K562 (cell line): Measurements from ENCODE around the gene YTHDF1. TPM values are rescaled to one million over a fixed set of nuclear protein-coding genes. Genes with fewer than 3 reads are reported as not detected.

Experiments
- CAMTA2 ChIP-seq: fragments of 250-450 bp; sonication (Bioruptor Pico); conservative IDR thresholded peaks from 2 replicates; pipeline ENCODE4 v1.5.1; 2022
- CREB3L1 ChIP-seq: fragments of 450-650 bp; IDR thresholded peaks from 2 replicates; pipeline ENCODE4 v1.6.1; 2014; ENCODE audit warnings: low read depth, mild to moderate bottlenecking, moderate library complexity, borderline replicate concordance
- EGR1 ChIP-seq: fragments of 450-650 bp; conservative IDR thresholded peaks from 2 replicates; pipeline ENCODE4 v1.6.1; 2017; ENCODE audit warnings: mild to moderate bottlenecking
- ESRRB ChIP-seq: fragments of 250-450 bp; sonication (Bioruptor Pico); IDR thresholded peaks from 2 replicates; pipeline ENCODE4 v1.5.0; 2020; ENCODE audit warnings: mild to moderate bottlenecking, moderate library complexity, borderline replicate concordance
- RBM22 ChIP-seq: fragments of 200-400 bp; formaldehyde crosslinking; IDR thresholded peaks from 2 replicates; pipeline ENCODE4 v1.6.1; 2018; ENCODE audit warnings: low read length, low read depth; ENCODE audit not compliant: poor library complexity, severe bottlenecking
- SFPQ ChIP-seq: fragments of 200-400 bp; formaldehyde crosslinking; IDR thresholded peaks from 2 replicates; pipeline ENCODE4 v1.6.1; 2017; ENCODE audit warnings: mild to moderate bottlenecking, low read depth, low read length, moderate library complexity
- TEAD4 ChIP-seq, 2 experiments: sonication (generic) in 1 of 2; formaldehyde crosslinking in 1 of 2; IDR thresholded peaks; 2 replicates each; pipeline versions ENCODE4 v1.6.1 to v1.8.0; 2012 to 2022; ENCODE audit warnings: borderline replicate concordance in 1 of 2, inconsistent platforms in 1 of 2, low read length in 1 of 2, mild to moderate bottlenecking in 1 of 2, missing genetic modification reagents in 1 of 2
- U2AF2 ChIP-seq: fragments of 200-400 bp; formaldehyde crosslinking; optimal IDR thresholded peaks from 2 replicates; pipeline ENCODE3; 2017; ENCODE audit warnings: low read depth, mild to moderate bottlenecking, low read length
- VEZF1 ChIP-seq: fragments of 200-800 bp; sonication (Bioruptor generic); IDR thresholded peaks from 2 replicates; pipeline ENCODE4 v1.6.1; 2017; ENCODE audit warnings: missing genetic modification characterization, missing compliant biosample characterization
- ZBTB33 ChIP-seq: sonication (generic); formaldehyde crosslinking; IDR thresholded peaks from 2 replicates; pipeline ENCODE4 v1.8.1; 2023; ENCODE audit warnings: mild to moderate bottlenecking, missing genetic modification reagents
- polyA plus RNA-seq, 8 experiments: library from polyadenylated mRNA; depleted of rRNA in 4 of 8; stranded (reverse) in 5 of 8; unstranded in 3 of 8; fragments of >200 nt; fragmentation: Nextera tagmentation in 2 of 8; fragmentation: Illumina TruSeq in 1 of 8; extraction: Ambion mirVana in 2 of 8; extraction: Trizol in 1 of 8; gene quantifications; 2 replicates each; pipeline versions ENCODE4 v1.2.1 to v1.2.3, GENCODE V29; 2011 to 2014; ENCODE audit warnings: inconsistent platforms in 1 of 8, missing spikeins in 1 of 8
- total RNA-seq, 7 experiments: library from RNA; depleted of rRNA in 6 of 7; stranded (reverse); fragments of >200 nt in 6 of 7; fragmentation: Illumina TruSeq in 2 of 7; extraction: Trizol in 2 of 7; gene quantifications; 2 replicates each; pipeline versions ENCODE4 v1.2.1 to v1.2.3, GENCODE V29; 2011 to 2021; ENCODE audit warnings: low replicate concordance in 1 of 7

Gene YTHDF1
- total and polyA plus RNA-seq, 9 of the 15 experiments (the other 6 are each of a cell fraction or from before 2014, with no cell fraction given), result 10.1 to 42.4 (median 27.8) TPM

- TF ChIP-seq CREB3L1 (no peak), ZBTB33 (CRISPR knock-in tag) (no peak), ESRRB (CRISPR knock-in tag) (no peak), U2AF2 (no peak), RBM22 (no peak), TEAD4 (IDR thresholded peaks at IDR 0.05; ENCODE audit: low read length) (no peak), TEAD4 (CRISPR knock-in tag; IDR thresholded peaks at IDR 0.05; ENCODE audit: borderline replicate concordance) (no peak), VEZF1 (CRISPR knock-in tag) (no peak), EGR1 (peak; percentile 84), CAMTA2 (CRISPR knock-in tag) (no peak), SFPQ (no peak)
- TF ChIP-seq, all 486 proteins: peak for 14
Observed at GRCh38 chr20:63235399-63235983, 19.6 kb upstream of the YTHDF1 start, which contains the start of gene BIRC7 (continued).
